ENCODE results near the gene ZNF608.

Gene ZNF608

GRCh38 chr5:124735169-124735858 lies 11.1 kb downstream of the ZNF608 start:
- Mint-ChIP-seq H3K4me1 (no peaks in the 10 kb centered on the region), H3K9me3 (no peaks in the 10 kb centered on the region), H3K4me3 (no peak overlapping the region), H3K27ac (no peak overlapping the region), H3K27me3 (peaks cover 65% of the 10 kb centered on the region)
- no peak for DNase-seq
- ATAC-seq, result no peak

GRCh38 chr5:124734574-124735168 lies 11.8 kb downstream of the ZNF608 start:
- DNase-seq (no peak), ATAC-seq (no peak)
- Mint-ChIP-seq H3K9me3 (no peaks in the 10 kb centered on the region), H3K4me3 (no peak overlapping the region), H3K27ac (no peak overlapping the region), H3K27me3 (peaks cover 64% of the 10 kb centered on the region), H3K4me1 (no peaks in the 10 kb centered on the region)

GRCh38 chr5:124733329-124733650 lies 13.1 kb downstream of the ZNF608 start:
- H3K27me3 Mint-ChIP-seq, result peaks cover 55% of the 10 kb centered on the region
- no peak overlapping the region for H3K4me3 Mint-ChIP-seq
- no peak overlapping the region for H3K27ac Mint-ChIP-seq
- ATAC-seq, result no peak
- no peaks in the 10 kb centered on the region for H3K4me1 Mint-ChIP-seq
- no peak for DNase-seq
- H3K9me3 Mint-ChIP-seq, result no peaks in the 10 kb centered on the region

GRCh38 chr5:124732428-124733328 lies 13.8 kb downstream of the ZNF608 start:
- no peak for ATAC-seq
- peaks cover 49% of the 10 kb centered on the region for H3K27me3 Mint-ChIP-seq
- no peak overlapping the region for H3K4me3 Mint-ChIP-seq
- no peaks in the 10 kb centered on the region for H3K9me3 Mint-ChIP-seq
- H3K4me1 Mint-ChIP-seq, result no peaks in the 10 kb centered on the region
- H3K27ac Mint-ChIP-seq, result no peak overlapping the region
- no peak for DNase-seq

- Mint-ChIP-seq H3K4me1 (no peaks in the 10 kb centered on the region), H3K27me3 (peaks cover 31% of the 10 kb centered on the region), H3K27ac (no peak overlapping the region), H3K9me3 (no peaks in the 10 kb centered on the region), H3K4me3 (no peak overlapping the region)
- no peak for DNase-seq
- no peak for ATAC-seq
Measured at GRCh38 chr5:124730381-124730780, 16.1 kb downstream of the ZNF608 start.

- H3K27ac Mint-ChIP-seq, result no peak overlapping the region
Measured at GRCh38 chr5:124729720-124730359, 16.6 kb downstream of the ZNF608 start.

GRCh38 chr5:124728968-124729332 lies 17.5 kb downstream of the ZNF608 start:
- Mint-ChIP-seq H3K9me3 (no peaks in the 10 kb centered on the region), H3K27ac (no peak overlapping the region), H3K4me3 (no peak overlapping the region), H3K4me1 (no peaks in the 10 kb centered on the region), H3K27me3 (peaks cover 17% of the 10 kb centered on the region)
- DNase-seq (no peak), ATAC-seq (no peak)

More at GRCh38 chr5:124729720-124730359, 16.6 kb downstream of the ZNF608 start:
- Mint-ChIP-seq H3K9me3 (no peaks in the 10 kb centered on the region), H3K27me3 (peaks cover 26% of the 10 kb centered on the region), H3K4me1 (no peaks in the 10 kb centered on the region), H3K4me3 (no peak overlapping the region)
- ATAC-seq (no peak), DNase-seq (no peak)

GRCh38 chr5:124728331-124728967 lies 18.0 kb downstream of the ZNF608 start:
- ATAC-seq, result no peak
- H3K4me1 Mint-ChIP-seq, result no peaks in the 10 kb centered on the region
- H3K4me3 Mint-ChIP-seq, result no peak overlapping the region
- H3K27ac Mint-ChIP-seq, result no peak overlapping the region
- no peaks in the 10 kb centered on the region for H3K9me3 Mint-ChIP-seq
- H3K27me3 Mint-ChIP-seq, result peaks cover 15% of the 10 kb centered on the region
- no peak for DNase-seq

- Mint-ChIP-seq H3K27ac (no peak overlapping the region), H3K9me3 (no peaks in the 10 kb centered on the region), H3K4me1 (no peaks in the 10 kb centered on the region), H3K27me3 (peaks cover 7% of the 10 kb centered on the region), H3K4me3 (no peak overlapping the region)
- ATAC-seq (no peak), DNase-seq (no peak)
Measured at GRCh38 chr5:124726631-124727362, 19.6 kb downstream of the ZNF608 start.

- H3K4me3 Mint-ChIP-seq, result no peak overlapping the region
- no peaks in the 10 kb centered on the region for H3K9me3 Mint-ChIP-seq
- ATAC-seq (no peak), DNase-seq (no peak)
- H3K4me1 Mint-ChIP-seq, result no peaks in the 10 kb centered on the region
- H3K27ac Mint-ChIP-seq, result no peak overlapping the region
- H3K27me3 Mint-ChIP-seq, result peaks cover 7% of the 10 kb centered on the region
Measured at GRCh38 chr5:124725622-124726258, 20.7 kb downstream of the ZNF608 start.

GRCh38 chr5:124725040-124725434 lies 21.4 kb downstream of the ZNF608 start:
- Mint-ChIP-seq H3K4me1 (no peaks in the 10 kb centered on the region), H3K4me3 (no peak overlapping the region), H3K27me3 (peaks cover 6% of the 10 kb centered on the region), H3K9me3 (no peaks in the 10 kb centered on the region), H3K27ac (no peak overlapping the region)
- DNase-seq, result no peak
- no peak for ATAC-seq

- no peak for DNase-seq
- Mint-ChIP-seq H3K4me1 (no peaks in the 10 kb centered on the region), H3K4me3 (no peak overlapping the region), H3K9me3 (no peaks in the 10 kb centered on the region), H3K27me3 (peaks cover under 1% of the 10 kb centered on the region), H3K27ac (no peak overlapping the region)
- no peak for ATAC-seq
Measured at GRCh38 chr5:124724357-124725039, 21.9 kb downstream of the ZNF608 start.

- H3K4me3 Mint-ChIP-seq, result no peak overlapping the region
- no peaks in the 10 kb centered on the region for H3K27me3 Mint-ChIP-seq
- H3K27ac Mint-ChIP-seq, result no peak overlapping the region
- no peak for ATAC-seq
- no peaks in the 10 kb centered on the region for H3K9me3 Mint-ChIP-seq
- H3K4me1 Mint-ChIP-seq, result no peaks in the 10 kb centered on the region
- no peak for DNase-seq
Measured at GRCh38 chr5:124721229-124721735, 25.2 kb downstream of the ZNF608 start.

GRCh38 chr5:124720593-124720992 lies 25.8 kb downstream of the ZNF608 start:
- Mint-ChIP-seq H3K4me3 (no peak overlapping the region), H3K27me3 (no peaks in the 10 kb centered on the region), H3K9me3 (no peaks in the 10 kb centered on the region), H3K27ac (no peak overlapping the region), H3K4me1 (no peaks in the 10 kb centered on the region)
- DNase-seq (no peak), ATAC-seq (no peak)
